A549 (cell line): Measurements from ENCODE around the gene NACC2. TPM values are rescaled to one million over a fixed set of nuclear protein-coding genes. Genes with fewer than 3 reads are reported as not detected.
A peak's percentile ranks its signal among the peaks of the same experiment; 100 is the strongest.

Experiments used
- ATAC-seq, 2 experiments: fragments of 200-7000 bp in 1 of 2; fragments of >200 bp in 1 of 2; cut with Nextera tagmentation in 1 of 2; cut with Tn5 transposase in 1 of 2; 3 replicates each; pipeline versions ENCODE4 v1.8.0 to v1.9.1; 2018 to 2020; ENCODE audit warnings: mild to moderate bottlenecking in 1 of 2, moderate library complexity in 1 of 2
- CTCF ChIA-PET: fragments of 300-600 bp; sonication (Branson Sonifier 250); formaldehyde crosslinking; extraction: SDS; loops from one replicate; lab custom pipeline; 2021; ENCODE audit warnings: antibody characterized with exemption, inconsistent platforms; lab: Yijun Ruan, JAX
- POLR2A ChIA-PET: fragments of 350-600 bp; formaldehyde crosslinking; extraction: SDS; loops from one replicate; lab custom pipeline; 2021; ENCODE audit warnings: antibody characterized with exemption, inconsistent platforms; lab: Yijun Ruan, JAX
- DNase-seq, 2 experiments: peaks; one replicate each; pipeline versions ENCODE4 v3.0.0 to v3.0.0-alpha.2; 2011 to 2016; ENCODE audit warnings: low read depth in 1 of 2, low spot score in 1 of 2
- FAIRE-seq: peaks from 2 replicates; lab custom pipeline; 2011; peaks lifted over from hg19 to GRCh38; lab: Jason Lieb, UNC
- H3K27ac ChIP-seq, 2 experiments: fragments of >200 bp; sonication (Bioruptor Twin); formaldehyde crosslinking; 3 replicates each; pipeline ENCODE4 v1.5.1; 2016 to 2017
- H3K4me1 ChIP-seq: fragments of >200 bp; sonication (Bioruptor Twin); formaldehyde crosslinking; 3 replicates; pipeline ENCODE4 v1.6.1; 2016
- H3K4me2 ChIP-seq: fragments of >200 bp; sonication (Bioruptor Twin); formaldehyde crosslinking; 3 replicates; pipeline ENCODE4 v1.6.1; 2016
- H3K4me3 ChIP-seq: fragments of >200 bp; sonication (Bioruptor Twin); formaldehyde crosslinking; 3 replicates; pipeline ENCODE4 v1.5.1; 2016
- H3K9me3 ChIP-seq: fragments of >200 bp; sonication (Bioruptor Twin); formaldehyde crosslinking; 3 replicates; pipeline ENCODE4 v1.6.1; 2016
- CBX8 ChIP-seq: fragments of 200-600 bp; sonication (generic); IDR thresholded peaks from 2 replicates; pipeline ENCODE4 v1.6.1; 2016
- CEBPB ChIP-seq, 2 experiments: fragments of >200 bp in 1 of 2; sonication (Bioruptor Twin) in 1 of 2; formaldehyde crosslinking in 1 of 2; IDR thresholded peaks; 2 replicates each; pipeline ENCODE4 v1.6.1; 2012 to 2016
- EHF ChIP-seq: fragments of 250-450 bp; sonication (Bioruptor Pico); IDR thresholded peaks from 2 replicates; pipeline ENCODE4 v1.5.0; 2020; ENCODE audit warnings: mild to moderate bottlenecking
- ESRRA ChIP-seq: fragments of 150-350 bp; IDR thresholded peaks from 2 replicates; pipeline ENCODE4 v1.6.1; 2014; ENCODE audit warnings: mild to moderate bottlenecking, low read length, borderline replicate concordance
- FOSB ChIP-seq: fragments of 250-450 bp; sonication (Bioruptor Pico); IDR thresholded peaks from 2 replicates; pipeline ENCODE4 v1.5.0; 2020; ENCODE audit warnings: mild to moderate bottlenecking, moderate library complexity
- FOSL2 ChIP-seq, 2 experiments: fragments of 450-650 bp in 1 of 2; fragments of >200 bp in 1 of 2; sonication (Bioruptor Twin) in 1 of 2; formaldehyde crosslinking; IDR thresholded peaks; 2 replicates each; pipeline versions ENCODE4 v1.5.0 to v1.6.1; 2016 to 2020; ENCODE audit warnings: mild to moderate bottlenecking in 1 of 2, moderate library complexity in 1 of 2
- FOXS1 ChIP-seq: fragments of 250-450 bp; sonication (Bioruptor Pico); IDR thresholded peaks from 2 replicates; pipeline ENCODE4 v1.5.0; 2020; ENCODE audit warnings: mild to moderate bottlenecking, moderate library complexity
- HEYL ChIP-seq: fragments of 250-450 bp; sonication (Bioruptor Pico); IDR thresholded peaks from 2 replicates; pipeline ENCODE4 v1.8.0; 2021; ENCODE audit warnings: mild to moderate bottlenecking, moderate library complexity
- HOXA7 ChIP-seq: fragments of 250-450 bp; sonication (Bioruptor Pico); IDR thresholded peaks from 2 replicates; pipeline ENCODE4 v1.5.0; 2020; ENCODE audit warnings: mild to moderate bottlenecking, moderate library complexity
- HOXB5 ChIP-seq: fragments of 250-450 bp; sonication (Bioruptor Pico); IDR thresholded peaks from 2 replicates; pipeline ENCODE4 v1.5.0; 2020; ENCODE audit warnings: mild to moderate bottlenecking, moderate library complexity
- JUNB ChIP-seq: fragments of >200 bp; sonication (Bioruptor Twin); formaldehyde crosslinking; IDR thresholded peaks from 2 replicates; pipeline ENCODE4 v1.6.1; 2016
- KDM1A ChIP-seq: fragments of 200-600 bp; sonication (generic); IDR thresholded peaks from 2 replicates; pipeline ENCODE4 v1.6.1; 2016; ENCODE audit warnings: low read depth, mild to moderate bottlenecking
- KDM5A ChIP-seq: fragments of 200-600 bp; sonication (generic); IDR thresholded peaks from 2 replicates; pipeline ENCODE4 v1.6.1; 2016; ENCODE audit warnings: antibody characterized with exemption, mild to moderate bottlenecking
- MAZ ChIP-seq: fragments of 150-350 bp; IDR thresholded peaks from 2 replicates; pipeline ENCODE4 v1.6.1; 2014; ENCODE audit warnings: antibody characterized with exemption, low read depth, low read length, borderline replicate concordance
- PHF8 ChIP-seq: fragments of 200-600 bp; sonication (generic); IDR thresholded peaks from 2 replicates; pipeline ENCODE4 v1.6.1; 2016; ENCODE audit warnings: low read depth, mild to moderate bottlenecking, antibody characterized with exemption, moderate library complexity, borderline replicate concordance
- POLR2A ChIP-seq: IDR thresholded peaks from 2 replicates; pipeline ENCODE4 v1.6.1; 2012; ENCODE audit warnings: mild to moderate bottlenecking, low read length
- POLR2AphosphoS2 ChIP-seq: conservative IDR thresholded peaks from 2 replicates; pipeline ENCODE4 v1.6.1; 2012; ENCODE audit warnings: low read length, improper control_type of control experiment, inconsistent platforms
- RAD21 ChIP-seq, 2 experiments: fragments of >200 bp in 1 of 2; sonication (Bioruptor Twin) in 1 of 2; formaldehyde crosslinking in 1 of 2; IDR thresholded peaks in 1 of 2; conservative IDR thresholded peaks in 1 of 2; 2 replicates in 1 of 2; 3 replicates in 1 of 2; pipeline ENCODE4 v1.6.1; 2012 to 2018; ENCODE audit warnings: inconsistent platforms in 1 of 2
- RFX5 ChIP-seq: fragments of 450-650 bp; IDR thresholded peaks from 2 replicates; pipeline ENCODE4 v1.7.1; 2014; ENCODE audit warnings: antibody characterized with exemption, mild to moderate bottlenecking, moderate library complexity
- RNF2 ChIP-seq: fragments of 200-600 bp; sonication (generic); IDR thresholded peaks from 2 replicates; pipeline ENCODE4 v1.6.1; 2016; ENCODE audit warnings: low read depth, mild to moderate bottlenecking, antibody characterized with exemption, moderate library complexity, borderline replicate concordance
- SMC3 ChIP-seq: fragments of >200 bp; sonication (Bioruptor Twin); formaldehyde crosslinking; IDR thresholded peaks from 3 replicates; pipeline ENCODE4 v1.6.1; 2018; ENCODE audit warnings: inconsistent platforms
- SREBF2 ChIP-seq: fragments of 450-650 bp; IDR thresholded peaks from 2 replicates; pipeline ENCODE4 v1.6.1; 2014; ENCODE audit warnings: mild to moderate bottlenecking, moderate library complexity
- TFCP2L1 ChIP-seq: fragments of 250-450 bp; sonication (Bioruptor Pico); IDR thresholded peaks from 2 replicates; pipeline ENCODE4 v1.5.0; 2021; ENCODE audit warnings: mild to moderate bottlenecking
- ZC3H11A ChIP-seq: fragments of 450-650 bp; IDR thresholded peaks from 2 replicates; pipeline ENCODE4 v1.6.1; 2014; ENCODE audit warnings: antibody characterized with exemption, mild to moderate bottlenecking
- ZSCAN20 ChIP-seq: fragments of 250-450 bp; sonication (Bioruptor Pico); IDR thresholded peaks from 2 replicates; pipeline ENCODE4 v1.8.0; 2022; ENCODE audit warnings: mild to moderate bottlenecking, moderate library complexity
- WGBS: methylation state at CpG from one replicate; pipeline ENCODE4 v1.1.6; 2017; ENCODE audit errors: missing lambda C conversion rate; 5-methylcytosine and 5-hydroxymethylcytosine counted together
- polyA plus RNA-seq, 4 experiments: library from polyadenylated mRNA; depleted of rRNA in 3 of 4; stranded (reverse); fragments of >200 nt; fragmentation: RNase III in 1 of 4; extraction: RNeasy Plus Mini Kit Qiagen cat#74134 plus additional on column Dnase treatment in 1 of 4; gene quantifications; 2 replicates in 3 of 4; 3 replicates in 1 of 4; pipeline ENCODE4 v1.2.3, GENCODE V29; 2011 to 2017
- TF ChIP-seq, protein P1 (sequence below): fragments of >200 bp; sonication (Bioruptor Twin); formaldehyde crosslinking; IDR thresholded peaks from 3 replicates; pipeline ENCODE4 v1.5.1; 2016
- TF ChIP-seq, protein P2 (sequence below): fragments of 250-450 bp; sonication (Bioruptor Pico); IDR thresholded peaks from 2 replicates; pipeline ENCODE4 v1.5.0; 2020; ENCODE audit warnings: low read depth, mild to moderate bottlenecking, moderate library complexity
- TF ChIP-seq, protein P3 (sequence below): fragments of >200 bp; sonication (Bioruptor Twin); formaldehyde crosslinking; IDR thresholded peaks from 3 replicates; pipeline ENCODE4 v1.6.1; 2016

The NACC2 gene
- polyA plus RNA-seq, 2 of the 4 experiments (the other 2 are of a cell fraction): 16.1 to 28.4 TPM

DNA sequence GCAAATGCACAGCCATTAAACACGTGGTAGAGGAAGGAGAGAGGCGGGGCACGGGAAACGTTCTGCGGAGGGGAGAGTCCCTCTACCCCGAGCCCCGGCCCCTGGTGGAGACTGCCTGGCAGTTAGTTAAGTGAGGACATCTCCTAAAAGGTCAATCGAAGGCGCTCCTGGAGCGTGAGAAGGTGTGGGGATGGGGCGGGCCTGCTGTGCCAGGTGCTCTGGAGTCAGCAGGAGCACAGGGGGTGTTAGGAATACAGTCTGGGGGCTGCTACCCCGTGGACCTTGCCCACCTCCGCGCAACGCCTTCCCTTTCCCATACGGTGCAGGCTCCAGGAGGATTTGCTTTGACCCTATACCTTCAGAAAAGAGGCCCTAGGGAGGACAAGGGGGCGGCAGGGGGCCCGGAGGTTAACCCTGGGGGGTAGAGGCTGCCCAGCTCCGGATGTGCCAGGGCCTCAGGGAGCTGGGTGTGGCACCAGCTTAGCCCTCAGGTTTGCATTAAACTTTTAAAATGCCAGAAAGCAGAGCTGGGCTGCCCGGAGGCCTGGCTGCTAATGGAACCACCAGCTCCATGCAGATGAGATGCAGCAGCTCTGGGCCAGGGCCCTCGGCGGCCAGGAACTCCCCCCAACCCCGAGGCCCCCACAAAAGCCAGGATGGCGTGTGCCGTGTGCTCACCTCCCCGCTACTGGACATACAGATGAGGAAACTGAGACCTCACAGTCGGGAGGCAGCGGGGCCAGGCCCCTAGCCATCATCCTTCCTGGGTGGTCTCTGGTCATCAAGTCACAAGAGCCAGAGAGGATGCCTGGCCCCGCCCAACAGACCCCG lies 39.2 kb downstream of the NACC2 start:
- ChIA-PET CTCF (interaction anchor here (0.7 to 6.3 kb wide), 4 partner anchors 33 to 89 kb away, joined by 3 to 44 read pairs (median 4); no protein-coding TSS in a partner anchor), POLR2A (no interaction called here)
- Histone ChIP-seq H3K9me3 (no peaks in the 10 kb centered on the region), H3K4me3 (no peak overlapping the region), H3K27ac (peak overlapping the region; percentile 53 to 99), H3K4me1 (peaks cover 58% of the 10 kb centered on the region), H3K4me2 (peak overlapping the region; percentile 98)
- DNase-seq (no peak), ATAC-seq (no peak), FAIRE-seq (no peak)
- TF ChIP-seq JUNB: no peak
- no peak for TF ChIP-seq ZSCAN20 (CRISPR knock-in tag)
- no peak for TF ChIP-seq FOXS1 (CRISPR knock-in tag)
- TF ChIP-seq CBX8: no peak
- TF ChIP-seq KDM5A: no peak
- TF ChIP-seq EHF (CRISPR knock-in tag): no peak
- TF ChIP-seq, protein P1, sequence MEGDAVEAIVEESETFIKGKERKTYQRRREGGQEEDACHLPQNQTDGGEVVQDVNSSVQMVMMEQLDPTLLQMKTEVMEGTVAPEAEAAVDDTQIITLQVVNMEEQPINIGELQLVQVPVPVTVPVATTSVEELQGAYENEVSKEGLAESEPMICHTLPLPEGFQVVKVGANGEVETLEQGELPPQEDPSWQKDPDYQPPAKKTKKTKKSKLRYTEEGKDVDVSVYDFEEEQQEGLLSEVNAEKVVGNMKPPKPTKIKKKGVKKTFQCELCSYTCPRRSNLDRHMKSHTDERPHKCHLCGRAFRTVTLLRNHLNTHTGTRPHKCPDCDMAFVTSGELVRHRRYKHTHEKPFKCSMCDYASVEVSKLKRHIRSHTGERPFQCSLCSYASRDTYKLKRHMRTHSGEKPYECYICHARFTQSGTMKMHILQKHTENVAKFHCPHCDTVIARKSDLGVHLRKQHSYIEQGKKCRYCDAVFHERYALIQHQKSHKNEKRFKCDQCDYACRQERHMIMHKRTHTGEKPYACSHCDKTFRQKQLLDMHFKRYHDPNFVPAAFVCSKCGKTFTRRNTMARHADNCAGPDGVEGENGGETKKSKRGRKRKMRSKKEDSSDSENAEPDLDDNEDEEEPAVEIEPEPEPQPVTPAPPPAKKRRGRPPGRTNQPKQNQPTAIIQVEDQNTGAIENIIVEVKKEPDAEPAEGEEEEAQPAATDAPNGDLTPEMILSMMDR: no peak
- TF ChIP-seq SREBF2: no peak
- TF ChIP-seq RAD21 (conservative IDR thresholded peaks at IDR 0.05 in 1 of 2, IDR thresholded peaks at IDR 0.05 in 1 of 2): no peak
- TF ChIP-seq ESRRA: no peak
- TF ChIP-seq HOXB5: no peak
- TF ChIP-seq POLR2AphosphoS2: no peak
- no peak for TF ChIP-seq POLR2A
- no peak for TF ChIP-seq ZC3H11A
- no peak for TF ChIP-seq CEBPB (IDR thresholded peaks at IDR 0.05)
- TF ChIP-seq, protein P2, sequence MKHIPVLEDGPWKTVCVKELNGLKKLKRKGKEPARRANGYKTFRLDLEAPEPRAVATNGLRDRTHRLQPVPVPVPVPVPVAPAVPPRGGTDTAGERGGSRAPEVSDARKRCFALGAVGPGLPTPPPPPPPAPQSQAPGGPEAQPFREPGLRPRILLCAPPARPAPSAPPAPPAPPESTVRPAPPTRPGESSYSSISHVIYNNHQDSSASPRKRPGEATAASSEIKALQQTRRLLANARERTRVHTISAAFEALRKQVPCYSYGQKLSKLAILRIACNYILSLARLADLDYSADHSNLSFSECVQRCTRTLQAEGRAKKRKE (CRISPR knock-in tag): no peak
- TF ChIP-seq FOSB (CRISPR knock-in tag): no peak
- TF ChIP-seq TFCP2L1: no peak
- no peak for TF ChIP-seq RFX5
- 61% methylated on average over 24 of the region's 30 CpGs for whole genome bisulfite sequencing

DNA sequence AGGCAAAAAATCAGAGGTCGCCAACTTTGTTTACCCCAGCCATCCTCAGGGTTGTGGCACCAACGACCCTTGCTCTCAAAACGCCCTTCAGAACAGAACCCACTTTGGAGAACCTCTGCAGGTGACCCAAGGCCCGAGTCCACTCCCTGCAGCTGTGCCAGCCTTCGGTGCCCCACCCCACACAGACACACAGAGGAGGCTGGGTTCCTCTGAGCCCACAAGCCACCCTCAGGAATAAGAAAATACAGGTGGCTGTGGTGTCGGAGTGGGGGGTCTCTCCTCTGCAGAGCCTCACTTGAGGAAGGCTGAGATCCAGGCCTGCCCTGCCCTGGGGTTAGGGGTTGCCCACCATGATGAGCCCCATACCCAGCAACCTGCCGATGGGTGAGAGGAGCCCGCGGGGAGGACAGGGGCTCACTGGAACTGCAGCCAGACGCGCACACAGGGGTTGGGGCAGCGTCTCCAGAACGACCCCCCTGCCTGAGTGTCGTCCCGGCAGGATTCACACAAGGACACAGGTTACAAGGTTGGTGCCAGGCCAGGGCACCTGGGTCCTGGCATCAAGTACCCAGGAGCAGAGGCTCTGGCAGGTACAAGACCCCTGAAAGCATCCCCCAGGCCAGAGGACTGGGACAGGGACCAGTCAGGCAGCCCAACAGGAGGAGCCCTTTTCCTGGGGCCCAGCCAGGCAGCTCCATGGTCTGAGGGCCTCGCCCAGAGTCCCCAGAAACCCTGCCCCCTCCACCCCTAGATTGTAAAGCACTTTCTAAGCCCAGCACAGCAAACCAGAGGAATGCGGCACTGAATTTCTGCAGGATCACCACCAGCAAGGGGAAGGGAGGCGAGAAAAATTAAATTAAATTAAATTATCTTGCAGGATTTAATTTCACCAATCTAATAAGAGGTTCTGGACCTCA lies 40.0 kb downstream of the NACC2 start:
- FAIRE-seq (no peak), DNase-seq (no peak), ATAC-seq (no peak)
- ChIA-PET POLR2A (no interaction called here), CTCF (interaction anchor here (1.2 to 6.3 kb wide), 3 partner anchors 34 to 88 kb away, joined by 3 to 44 read pairs (median 24); no protein-coding TSS in a partner anchor)
- no peaks in the 10 kb centered on the region for H3K9me3 ChIP-seq
- WGBS: 81% methylated on average over 17 of the region's 18 CpGs
- peak overlapping the region; percentile 98 for H3K4me2 ChIP-seq
- peaks cover 65% of the 10 kb centered on the region for H3K4me1 ChIP-seq
- peak overlapping the region; percentile 99 for H3K27ac ChIP-seq
- no peak overlapping the region for H3K4me3 ChIP-seq
- TF ChIP-seq SREBF2: no peak
- no peak for TF ChIP-seq MAZ
- no peak for TF ChIP-seq RFX5
- no peak for TF ChIP-seq SMC3
- TF ChIP-seq RNF2: no peak
- no peak for TF ChIP-seq HOXA7 (CRISPR knock-in tag)
- no peak for TF ChIP-seq ZC3H11A
- TF ChIP-seq PHF8: no peak
- TF ChIP-seq, protein P2 (CRISPR knock-in tag): no peak
- TF ChIP-seq JUNB: no peak
- no peak for TF ChIP-seq RAD21 (conservative IDR thresholded peaks at IDR 0.05 in 1 of 2, IDR thresholded peaks at IDR 0.05 in 1 of 2)
- TF ChIP-seq HEYL (CRISPR knock-in tag): no peak
- TF ChIP-seq KDM1A: no peak
- TF ChIP-seq ESRRA: no peak
- no peak for TF ChIP-seq FOSL2 (IDR thresholded peaks at IDR 0.05)
- TF ChIP-seq FOSL2 (CRISPR knock-in tag; IDR thresholded peaks at IDR 0.05): no peak
- TF ChIP-seq, protein P3, sequence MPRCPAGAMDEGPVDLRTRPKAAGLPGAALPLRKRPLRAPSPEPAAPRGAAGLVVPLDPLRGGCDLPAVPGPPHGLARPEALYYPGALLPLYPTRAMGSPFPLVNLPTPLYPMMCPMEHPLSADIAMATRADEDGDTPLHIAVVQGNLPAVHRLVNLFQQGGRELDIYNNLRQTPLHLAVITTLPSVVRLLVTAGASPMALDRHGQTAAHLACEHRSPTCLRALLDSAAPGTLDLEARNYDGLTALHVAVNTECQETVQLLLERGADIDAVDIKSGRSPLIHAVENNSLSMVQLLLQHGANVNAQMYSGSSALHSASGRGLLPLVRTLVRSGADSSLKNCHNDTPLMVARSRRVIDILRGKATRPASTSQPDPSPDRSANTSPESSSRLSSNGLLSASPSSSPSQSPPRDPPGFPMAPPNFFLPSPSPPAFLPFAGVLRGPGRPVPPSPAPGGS: no peak
